ENCODE data around the gene TBATA.

The TBATA gene

DNA sequence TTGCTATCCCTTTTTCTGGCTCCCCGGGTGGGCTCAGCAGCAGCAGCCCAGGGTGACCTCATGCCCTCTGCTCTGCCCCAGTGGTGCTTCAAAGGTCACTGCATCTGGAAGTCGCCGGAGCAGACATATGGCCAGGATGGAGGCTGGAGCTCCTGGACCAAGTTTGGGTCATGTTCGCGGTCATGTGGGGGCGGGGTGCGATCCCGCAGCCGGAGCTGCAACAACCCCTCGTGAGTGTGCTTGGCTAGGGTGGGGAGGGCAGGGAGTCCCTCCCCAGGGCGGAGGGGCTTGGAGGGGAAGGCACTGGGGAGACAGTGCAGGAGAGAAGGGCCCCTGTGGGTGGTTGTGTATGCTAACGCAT, 46.4 kb downstream of the TBATA start:
- no peak overlapping the region for H3K27ac Mint-ChIP-seq
- H3K36me3 Mint-ChIP-seq (ENCODE audit: low read depth): no peaks in the 10 kb centered on the region
- no peak for DNase-seq
- H3K4me3 Mint-ChIP-seq: no peak overlapping the region
- peaks cover 5% of the 10 kb centered on the region for H3K4me1 Mint-ChIP-seq (ENCODE audit: low read depth)
- H3K9me3 Mint-ChIP-seq: no peaks in the 10 kb centered on the region
- no peaks in the 10 kb centered on the region for H3K27me3 Mint-ChIP-seq

DNA sequence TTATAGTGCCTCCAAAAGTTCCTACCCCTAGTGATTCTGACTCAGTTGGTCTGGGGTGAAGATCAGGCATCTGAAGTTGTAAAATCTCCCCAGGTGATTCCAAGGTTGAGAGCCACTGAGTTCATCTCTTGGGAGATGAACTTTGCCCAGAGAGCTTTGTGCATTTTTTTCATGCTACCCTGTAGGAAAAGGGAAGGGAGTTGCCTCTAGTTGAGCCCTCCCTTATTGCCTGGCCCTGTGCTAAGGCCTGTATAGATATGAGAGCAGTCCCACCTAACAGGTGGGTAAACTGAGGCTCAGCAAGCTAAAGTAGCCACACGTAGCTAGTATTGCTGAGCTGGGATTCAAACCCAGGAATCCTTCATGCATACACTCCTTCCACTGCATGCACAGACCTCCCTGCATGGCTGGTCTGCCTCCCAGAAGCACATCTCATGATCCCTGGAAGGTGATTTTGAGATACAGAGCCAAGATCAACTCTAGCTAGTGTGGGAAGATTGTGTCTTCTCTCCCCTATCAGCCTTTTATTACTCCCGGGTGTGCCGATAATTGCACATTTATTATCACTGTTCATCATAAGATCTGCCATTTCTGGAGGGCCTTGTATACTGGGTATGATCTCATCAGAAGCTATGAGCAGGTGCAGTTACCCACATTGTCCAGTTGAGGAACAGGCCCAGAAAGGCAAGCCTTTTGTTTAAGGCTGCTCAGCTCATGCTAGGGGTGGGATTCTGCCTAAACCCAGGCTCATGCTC, 47.0 kb downstream of the TBATA start:
- no peak overlapping the region for H3K4me3 Mint-ChIP-seq
- H3K4me1 Mint-ChIP-seq (ENCODE audit: low read depth): peaks cover 5% of the 10 kb centered on the region
- H3K9me3 Mint-ChIP-seq: no peaks in the 10 kb centered on the region

DNA sequence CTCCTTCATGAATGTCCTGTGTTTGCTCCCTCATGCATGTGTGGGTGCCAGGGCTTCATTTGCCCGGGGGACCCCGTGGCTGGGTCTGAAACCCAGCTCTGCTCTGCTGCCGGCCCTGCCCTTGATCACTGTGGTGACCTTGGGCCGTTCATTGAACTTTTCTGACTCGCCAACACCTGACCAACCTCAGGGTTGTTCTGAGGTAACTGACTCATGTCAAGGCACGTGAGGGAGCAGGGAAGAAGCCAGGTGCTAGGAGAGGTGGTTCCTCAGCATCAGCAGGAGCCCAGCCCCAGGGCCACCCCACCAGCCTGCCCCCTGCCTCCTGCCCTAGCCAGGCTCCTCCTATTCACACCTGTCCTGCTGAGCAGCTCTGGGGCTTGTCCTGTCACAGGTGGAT, 47.9 kb downstream of the TBATA start:
- Mint-ChIP-seq H3K27ac (no peak overlapping the region), H3K36me3 (ENCODE audit: low read depth) (no peaks in the 10 kb centered on the region), H3K4me1 (ENCODE audit: low read depth) (no peaks in the 10 kb centered on the region), H3K4me3 (no peak overlapping the region), H3K9me3 (no peaks in the 10 kb centered on the region), H3K27me3 (no peaks in the 10 kb centered on the region)
- DNase-seq: no peak

More for the DNA sequence above, 47.0 kb downstream of the TBATA start:
- DNase-seq: no peak
- Mint-ChIP-seq H3K36me3 (ENCODE audit: low read depth) (no peaks in the 10 kb centered on the region), H3K27me3 (no peaks in the 10 kb centered on the region), H3K27ac (no peak overlapping the region)

DNA sequence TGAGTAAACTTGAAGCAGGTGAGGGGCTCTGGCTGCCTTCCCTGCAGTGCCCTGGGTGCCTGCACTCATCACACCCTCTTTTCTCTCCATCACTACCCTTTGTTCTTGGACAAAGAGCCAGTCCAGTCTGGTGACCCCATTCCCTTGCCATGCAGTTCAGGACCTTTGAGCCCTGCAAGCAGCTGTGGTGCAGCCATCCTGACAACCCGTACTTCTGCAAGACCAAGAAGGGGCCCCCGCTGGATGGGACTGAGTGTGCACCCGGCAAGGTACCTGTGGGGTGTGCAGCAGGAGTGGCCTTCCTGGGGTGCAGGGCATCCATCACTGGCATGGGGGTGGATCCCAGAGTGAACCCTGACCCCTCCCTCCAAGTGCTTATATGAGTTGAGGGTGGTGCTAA, 48.7 kb downstream of the TBATA start:
- Mint-ChIP-seq H3K27ac (no peak overlapping the region), H3K4me1 (ENCODE audit: low read depth) (no peaks in the 10 kb centered on the region), H3K36me3 (ENCODE audit: low read depth) (no peaks in the 10 kb centered on the region), H3K4me3 (no peak overlapping the region), H3K27me3 (no peaks in the 10 kb centered on the region), H3K9me3 (no peaks in the 10 kb centered on the region)
- DNase-seq: no peak

DNA sequence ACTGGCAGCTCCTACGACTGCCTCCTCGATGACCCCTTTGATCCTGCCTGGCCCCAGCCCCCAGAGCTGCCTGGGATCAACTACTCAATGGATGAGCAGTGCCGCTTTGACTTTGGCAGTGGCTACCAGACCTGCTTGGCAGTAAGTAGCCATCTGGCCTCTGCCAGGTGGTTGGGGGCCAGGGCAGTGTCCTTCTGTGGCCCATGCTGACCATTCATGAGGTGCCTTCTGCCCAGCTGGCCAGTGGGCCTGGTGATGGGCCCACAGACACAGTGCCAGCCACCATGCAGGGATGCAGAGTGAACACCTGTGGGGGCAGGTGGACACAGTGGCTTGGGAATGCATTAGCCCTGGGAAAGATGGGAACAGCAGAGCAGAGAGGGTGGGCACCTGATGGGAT, 50.0 kb downstream of the TBATA start:
- Mint-ChIP-seq H3K36me3 (ENCODE audit: low read depth) (no peaks in the 10 kb centered on the region), H3K4me1 (ENCODE audit: low read depth) (no peaks in the 10 kb centered on the region), H3K4me3 (no peak overlapping the region), H3K27ac (no peak overlapping the region), H3K9me3 (no peaks in the 10 kb centered on the region), H3K27me3 (no peaks in the 10 kb centered on the region)
- no peak for DNase-seq

DNA sequence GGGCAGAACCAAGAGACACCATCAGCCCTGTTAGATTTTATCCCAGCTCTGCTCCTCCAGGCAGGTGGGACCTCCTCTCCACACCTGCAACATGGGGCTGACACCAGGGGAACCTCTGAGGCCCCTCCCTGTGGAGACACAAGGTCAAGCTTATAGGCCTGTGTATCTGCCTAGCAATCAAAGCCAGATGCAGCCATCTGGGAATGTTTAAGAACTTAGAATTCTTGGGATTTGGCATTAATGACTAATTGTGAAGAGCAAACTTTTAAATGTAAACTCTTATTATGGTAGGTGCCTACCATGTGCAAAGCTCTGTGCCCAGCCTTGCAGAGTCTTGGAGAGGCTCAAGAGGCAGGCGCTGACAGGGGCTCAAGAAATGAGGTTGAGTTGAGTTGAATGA, 52.1 kb downstream of the TBATA start:
- H3K9me3 Mint-ChIP-seq: no peaks in the 10 kb centered on the region
- no peak for DNase-seq
- H3K4me1 Mint-ChIP-seq (ENCODE audit: low read depth): no peaks in the 10 kb centered on the region
- no peak overlapping the region for H3K27ac Mint-ChIP-seq
- no peaks in the 10 kb centered on the region for H3K36me3 Mint-ChIP-seq (ENCODE audit: low read depth)
- no peak overlapping the region for H3K4me3 Mint-ChIP-seq
- no peaks in the 10 kb centered on the region for H3K27me3 Mint-ChIP-seq

DNA sequence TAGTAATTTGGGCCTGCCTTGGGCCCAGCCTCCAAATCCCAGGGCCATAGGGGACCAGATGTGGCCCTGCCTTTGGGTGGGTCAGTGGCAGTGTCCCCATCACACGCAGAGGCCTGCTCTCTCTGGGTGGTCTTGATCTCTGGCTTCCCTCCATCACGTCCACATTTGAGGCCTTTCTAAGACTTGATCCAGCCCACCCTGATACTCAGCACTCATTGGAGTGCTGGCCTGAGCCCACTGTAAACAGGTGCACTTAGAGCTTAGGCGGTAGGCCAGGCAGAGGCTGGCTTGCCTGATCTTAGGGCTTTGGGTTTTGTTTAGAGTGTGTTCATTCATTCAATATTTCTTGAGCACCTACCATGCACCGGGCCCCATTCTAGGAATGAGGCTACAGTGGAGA, 52.6 kb downstream of the TBATA start:
- H3K27me3 Mint-ChIP-seq: no peaks in the 10 kb centered on the region

DNA sequence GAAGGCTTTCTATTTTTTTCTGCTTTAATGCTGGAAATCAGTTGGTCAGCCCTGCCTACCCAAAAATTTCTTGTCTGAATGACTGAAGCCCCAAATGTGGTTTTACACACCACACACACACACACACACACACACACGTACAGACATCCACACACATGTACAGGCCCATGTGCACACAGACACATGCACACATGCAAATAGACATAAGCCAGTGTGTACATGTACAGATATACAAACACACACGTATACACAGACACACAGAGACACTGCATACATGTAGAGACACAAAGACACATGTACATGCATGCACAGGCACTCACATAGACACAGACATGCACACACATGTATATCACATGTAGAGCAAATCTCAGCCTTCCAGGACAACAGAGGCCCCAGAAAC, 54.2 kb downstream of the TBATA start:
- H3K9me3 Mint-ChIP-seq: no peaks in the 10 kb centered on the region
- no peaks in the 10 kb centered on the region for H3K36me3 Mint-ChIP-seq (ENCODE audit: low read depth)
- no peak overlapping the region for H3K27ac Mint-ChIP-seq
- DNase-seq: no peak
- no peaks in the 10 kb centered on the region for H3K27me3 Mint-ChIP-seq
- H3K4me3 Mint-ChIP-seq: no peak overlapping the region
- H3K4me1 Mint-ChIP-seq (ENCODE audit: low read depth): no peaks in the 10 kb centered on the region

More for the DNA sequence above, 52.6 kb downstream of the TBATA start:
- no peaks in the 10 kb centered on the region for H3K36me3 Mint-ChIP-seq (ENCODE audit: low read depth)
- H3K9me3 Mint-ChIP-seq: no peaks in the 10 kb centered on the region
- H3K4me1 Mint-ChIP-seq (ENCODE audit: low read depth): no peaks in the 10 kb centered on the region
- H3K4me3 Mint-ChIP-seq: no peak overlapping the region
- H3K27ac Mint-ChIP-seq: no peak overlapping the region
- DNase-seq: no peak

DNA sequence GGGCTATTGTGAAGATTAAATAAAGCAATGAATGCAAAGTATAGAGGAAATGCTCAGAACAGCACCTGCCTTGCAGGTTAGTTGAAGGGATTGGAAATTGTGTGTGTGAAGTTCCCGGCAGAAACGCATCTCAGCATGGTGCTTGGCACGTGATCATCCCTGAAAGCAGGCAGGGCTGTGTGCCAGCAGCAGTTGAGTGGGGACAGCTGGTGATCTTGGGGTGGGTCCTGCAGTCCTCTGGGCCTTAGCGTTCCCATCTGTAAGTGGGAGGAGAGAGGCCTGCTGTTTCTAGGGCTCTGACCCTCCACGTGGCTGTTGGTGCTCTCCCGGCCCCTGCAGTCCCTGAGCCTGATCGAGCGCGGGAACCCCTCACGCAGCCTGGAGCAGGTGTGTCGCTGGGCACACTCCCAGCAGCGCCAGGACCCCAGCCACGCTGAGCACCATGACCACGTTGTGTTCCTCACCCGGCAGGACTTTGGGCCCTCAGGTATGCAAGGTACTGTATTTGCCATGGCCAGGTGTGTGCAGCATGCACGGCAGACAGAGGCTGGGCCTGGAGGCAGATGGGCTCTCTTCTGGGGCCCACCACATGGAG, 55.3 kb downstream of the TBATA start:
- Mint-ChIP-seq H3K27ac (no peak overlapping the region), H3K4me1 (ENCODE audit: low read depth) (no peaks in the 10 kb centered on the region), H3K36me3 (ENCODE audit: low read depth) (no peaks in the 10 kb centered on the region), H3K9me3 (no peaks in the 10 kb centered on the region), H3K4me3 (no peak overlapping the region), H3K27me3 (no peaks in the 10 kb centered on the region)
- DNase-seq: no peak

DNA sequence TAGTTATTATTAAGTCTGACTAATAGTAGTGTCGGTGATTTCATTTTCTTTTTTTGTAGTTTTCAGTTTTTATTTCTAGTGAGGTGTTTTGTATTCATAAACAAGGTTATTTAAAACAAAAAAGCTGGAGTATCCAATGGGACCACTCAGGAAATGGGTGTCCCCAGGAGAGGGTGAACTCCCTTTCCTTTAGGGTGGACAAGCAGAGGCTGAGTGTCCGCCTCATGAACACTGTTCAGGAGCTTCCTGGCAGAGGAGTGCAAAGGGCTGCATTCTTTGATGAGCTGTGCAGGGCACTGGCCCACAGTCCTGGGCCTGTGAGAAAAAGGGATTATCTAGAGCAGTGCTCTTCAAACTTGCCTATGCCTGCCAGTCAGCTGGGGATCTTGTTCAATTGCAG, 56.8 kb downstream of the TBATA start:
- H3K4me1 Mint-ChIP-seq (ENCODE audit: low read depth): no peaks in the 10 kb centered on the region
- DNase-seq: no peak
- H3K27me3 Mint-ChIP-seq: no peaks in the 10 kb centered on the region
- H3K27ac Mint-ChIP-seq: no peak overlapping the region
- H3K4me3 Mint-ChIP-seq: no peak overlapping the region
- H3K36me3 Mint-ChIP-seq (ENCODE audit: low read depth): no peaks in the 10 kb centered on the region
- H3K9me3 Mint-ChIP-seq: no peaks in the 10 kb centered on the region

DNA sequence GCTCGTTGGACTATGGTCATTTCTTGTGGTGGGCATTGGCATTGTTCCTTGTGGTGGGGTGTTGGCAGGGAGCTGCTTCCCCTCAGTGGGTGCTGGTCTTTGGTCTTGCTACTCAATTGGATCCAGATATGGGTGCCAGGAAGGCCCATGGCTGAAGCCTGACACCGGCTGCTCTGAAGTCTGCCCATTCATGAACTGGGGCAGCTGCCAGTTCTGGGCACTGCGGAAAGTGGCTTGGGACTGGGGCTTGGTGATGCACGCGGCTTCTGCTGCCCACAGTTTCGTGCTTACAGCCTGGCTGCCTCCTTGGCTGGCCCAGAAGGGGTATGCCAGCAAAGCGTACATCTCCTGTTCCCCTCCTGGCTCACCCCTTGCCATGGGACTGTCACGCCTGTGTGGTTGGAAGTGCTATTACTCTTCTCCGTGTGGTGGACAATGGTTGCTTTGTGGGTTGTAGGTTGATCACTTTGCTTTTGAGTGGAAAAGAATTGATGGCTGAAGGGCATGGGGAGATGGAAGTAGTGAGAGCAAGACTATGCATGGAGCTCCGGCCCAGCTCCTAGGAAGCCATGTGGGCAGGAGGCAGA, 58.2 kb downstream of the TBATA start:
- Mint-ChIP-seq H3K27me3 (no peaks in the 10 kb centered on the region), H3K4me3 (no peak overlapping the region), H3K4me1 (ENCODE audit: low read depth) (no peaks in the 10 kb centered on the region), H3K36me3 (ENCODE audit: low read depth) (no peaks in the 10 kb centered on the region), H3K27ac (no peak overlapping the region), H3K9me3 (no peaks in the 10 kb centered on the region)
- no peak for DNase-seq

DNA sequence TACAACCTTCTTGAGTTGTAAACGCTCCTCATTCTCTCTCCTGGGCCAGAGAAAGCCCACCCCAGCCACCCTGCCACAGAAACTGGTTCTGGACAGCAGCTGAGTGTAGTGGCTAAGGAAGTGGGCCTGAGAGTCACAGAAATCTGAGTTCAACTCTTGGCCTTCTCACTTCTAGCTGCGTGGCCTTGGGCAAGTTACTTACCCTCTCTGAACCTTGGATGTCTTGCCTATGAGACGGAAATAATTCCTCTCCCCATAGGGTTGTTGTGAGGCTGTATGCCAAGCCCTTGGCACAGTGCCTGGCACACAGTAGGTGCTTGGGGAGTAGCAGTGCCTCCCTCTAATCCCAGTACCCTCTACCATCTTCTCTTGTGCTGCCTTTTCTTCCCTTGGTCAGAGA, 61.4 kb downstream of the TBATA start:
- no peaks in the 10 kb centered on the region for H3K36me3 Mint-ChIP-seq (ENCODE audit: low read depth)
- H3K4me3 Mint-ChIP-seq: no peak overlapping the region
- no peaks in the 10 kb centered on the region for H3K27me3 Mint-ChIP-seq
- no peaks in the 10 kb centered on the region for H3K9me3 Mint-ChIP-seq
- no peaks in the 10 kb centered on the region for H3K4me1 Mint-ChIP-seq (ENCODE audit: low read depth)
- DNase-seq: no peak
- no peak overlapping the region for H3K27ac Mint-ChIP-seq

DNA sequence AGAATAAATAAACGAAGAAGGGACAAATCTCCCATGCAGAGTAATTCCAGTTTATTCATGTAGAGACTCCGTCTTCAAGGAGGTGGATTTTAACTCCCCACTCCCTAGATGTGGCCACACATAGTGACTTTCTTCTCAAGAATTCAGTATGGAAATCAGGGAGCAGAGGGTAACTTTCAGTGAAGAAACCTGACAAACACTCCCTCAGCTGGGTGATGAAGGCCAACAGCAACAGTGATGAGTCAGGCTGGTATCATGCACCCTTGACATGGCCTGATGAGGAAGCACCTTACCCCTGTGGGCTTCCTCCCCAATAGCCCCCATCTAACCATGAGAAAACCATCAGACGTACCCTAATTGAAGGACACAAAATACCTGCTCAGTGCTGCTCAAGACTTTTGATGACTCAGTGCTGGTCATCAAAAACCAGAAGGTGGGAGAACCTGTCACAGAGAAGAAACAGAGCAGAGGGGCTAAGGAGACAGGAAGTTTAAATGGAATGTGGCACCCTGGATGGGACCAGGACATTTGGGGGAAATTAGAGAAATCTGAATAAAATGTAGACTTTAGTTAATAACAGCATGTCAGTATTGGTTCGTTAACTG, 62.3 kb downstream of the TBATA start:
- Mint-ChIP-seq H3K27me3 (no peaks in the 10 kb centered on the region), H3K36me3 (ENCODE audit: low read depth) (no peaks in the 10 kb centered on the region), H3K4me3 (no peak overlapping the region), H3K27ac (no peak overlapping the region), H3K9me3 (no peaks in the 10 kb centered on the region), H3K4me1 (ENCODE audit: low read depth) (no peaks in the 10 kb centered on the region)
- DNase-seq: no peak
